Renal cortical epithelial cell (primary cell): ENCODE measurements around the gene LRRC2. TPM values are rescaled to one million over a fixed set of nuclear protein-coding genes. Genes with fewer than 3 reads are reported as not detected.
A peak's percentile ranks its signal among the peaks of the same experiment; 100 is the strongest.

Experiments
- DNase-seq: peaks from one replicate; pipeline ENCODE4 v3.0.0-alpha.2; 2011; ENCODE audit warnings: low read depth
- total RNA-seq: library from RNA; depleted of rRNA; stranded (reverse); fragments of >200 nt; gene quantifications from 2 replicates; pipeline ENCODE4 v1.2.3, GENCODE V29; 2014

The LRRC2 gene
- total RNA-seq, 1 donor from 2014 or later, result 0.45 TPM

- no peak for DNase-seq
Observed at GRCh38 chr3:46479021-46479420, 87.1 kb downstream of the LRRC2 start.

- DNase-seq, result no peak
Observed at GRCh38 chr3:46478341-46478740, 87.8 kb downstream of the LRRC2 start.

- DNase-seq, result no peak
Observed at GRCh38 chr3:46477756-46478155, 88.3 kb downstream of the LRRC2 start.

- DNase-seq, result no peak
Observed at GRCh38 chr3:46477145-46477544, 89.0 kb downstream of the LRRC2 start.

- DNase-seq, result no peak
Observed at GRCh38 chr3:46472736-46473135, 93.4 kb downstream of the LRRC2 start.

GRCh38 chr3:46471371-46471914, 94.7 kb downstream of the LRRC2 start:
- no peak for DNase-seq

GRCh38 chr3:46470831-46471230, 95.3 kb downstream of the LRRC2 start:
- DNase-seq, result no peak

GRCh38 chr3:46469680-46470357, 96.3 kb downstream of the LRRC2 start:
- peak; percentile 13 for DNase-seq

- DNase-seq, result no peak
Observed at GRCh38 chr3:46468753-46469600, 97.1 kb downstream of the LRRC2 start.

- DNase-seq, result no peak
Observed at GRCh38 chr3:46467562-46467961, 98.5 kb downstream of the LRRC2 start.

- DNase-seq, result no peak
Observed at GRCh38 chr3:46466871-46467403, 99.2 kb downstream of the LRRC2 start.

- no peak for DNase-seq
Observed at GRCh38 chr3:46466273-46466672, 99.8 kb downstream of the LRRC2 start.

Other genes starting within 250 kb of the LRRC2 start
- not detected in 2 replicates for gene CCR2, start 212.2 kb downstream of the LRRC2 start, total RNA-seq
- not detected in 2 replicates for gene CCR5, start 195.4 kb downstream of the LRRC2 start, total RNA-seq
- gene CCRL2, start 159.0 kb downstream of the LRRC2 start, total RNA-seq, result not detected in 2 replicates
- 1.7 and 299 TPM in 2 replicates for gene LTF, start 101.4 kb downstream of the LRRC2 start, total RNA-seq
- not detected in 2 replicates for gene RTP3, start 68.3 kb downstream of the LRRC2 start, total RNA-seq
- not detected in 2 replicates for gene FAM240A, start 46.2 kb upstream of the LRRC2 start, total RNA-seq
- 19.0 and 24.8 TPM in 2 replicates for gene ALS2CL, start 127.4 kb upstream of the LRRC2 start, total RNA-seq
- 0.25 and 0.35 TPM in 2 replicates for gene TMIE, start 135.1 kb upstream of the LRRC2 start, total RNA-seq
- 0.17 TPM in 1 of 2 replicates, not detected in the other for gene PRSS50, start 151.6 kb upstream of the LRRC2 start, total RNA-seq